HT1080 (cell line): ENCODE results near the gene SMIM27. TPM values are rescaled to one million over a fixed set of nuclear protein-coding genes. Genes with fewer than 3 reads are reported as not detected.
A peak's percentile ranks its signal among the peaks of the same experiment; 100 is the strongest.

ENCODE experiments used
- DNase-seq: peaks from one replicate; pipeline ENCODE4 v3.0.0-alpha.2; 2015; ENCODE audit warnings: low read depth
- total RNA-seq: library from RNA; depleted of rRNA; stranded (reverse); fragments of >200 nt; shearing (Covaris generic); gene quantifications from 2 replicates; pipeline ENCODE4 v1.2.3, GENCODE V29; 2014

The SMIM27 gene
- total RNA-seq, 1 experiment from 2014 or later = 9.2 TPM

DNA sequence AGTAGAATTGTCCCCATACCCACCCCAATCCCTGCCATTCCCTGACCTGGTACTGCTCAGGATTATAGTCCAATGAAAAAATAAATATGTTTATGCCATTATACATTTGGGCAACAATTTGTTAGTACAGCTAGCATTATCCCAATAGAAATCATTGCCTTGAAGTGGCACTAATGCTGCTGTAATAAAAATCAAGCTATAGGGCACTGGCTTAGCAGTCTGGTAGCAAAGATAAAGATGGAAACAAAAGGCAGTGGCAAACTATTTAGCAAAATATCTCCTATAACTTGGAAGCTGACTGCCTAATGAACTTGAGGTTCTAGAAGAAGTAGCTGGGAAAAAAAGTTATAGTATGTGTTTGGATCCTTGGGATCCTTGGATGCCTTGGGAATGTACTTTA is 2.5 kb downstream of the SMIM27 start:
- DNase-seq = no peak

DNA sequence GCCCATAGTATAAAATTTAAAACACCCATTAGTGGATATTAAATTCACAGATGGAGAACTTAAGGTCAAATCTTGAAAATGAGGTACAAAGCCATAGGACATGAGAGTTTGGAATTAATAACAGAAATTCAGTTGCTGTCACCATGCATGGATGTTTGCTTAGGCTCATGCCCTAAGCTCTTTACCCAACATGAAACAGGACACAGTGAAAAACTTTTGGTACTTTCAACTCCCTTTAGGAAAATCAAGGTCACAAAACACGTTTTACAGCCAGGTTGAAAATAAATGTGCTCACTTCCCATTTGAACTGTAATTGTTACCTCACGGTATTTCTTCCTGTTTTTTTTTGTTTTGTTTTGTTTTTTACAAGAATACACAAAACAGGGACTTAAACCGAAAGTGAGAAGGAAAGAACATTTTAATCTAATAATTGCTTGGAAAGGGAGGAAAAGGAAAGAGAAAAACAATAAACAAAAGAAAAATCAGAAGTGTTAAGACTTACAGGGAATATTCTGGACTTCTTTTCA is 6.3 kb downstream of the SMIM27 start:
- no peak for DNase-seq

DNA sequence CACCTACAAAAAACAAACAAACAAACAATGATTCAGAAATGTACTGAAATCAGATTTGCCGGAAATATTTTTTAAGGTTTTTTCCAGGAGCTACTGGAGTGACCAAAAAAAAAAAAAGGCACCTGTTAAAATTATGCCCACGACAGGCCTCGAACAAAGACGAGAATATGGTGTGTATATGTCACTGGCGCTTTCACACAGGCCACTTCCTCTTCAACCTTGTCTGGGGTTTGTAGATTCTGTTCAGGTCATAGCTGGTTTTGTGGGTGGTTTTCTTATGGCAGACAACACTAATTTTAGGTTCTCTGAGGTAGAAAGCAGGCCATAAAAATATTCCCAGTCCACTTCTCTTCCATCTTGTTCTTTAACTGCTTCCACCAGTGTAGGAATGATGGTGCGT is 13.8 kb downstream of the SMIM27 start:
- no peak for DNase-seq

DNA sequence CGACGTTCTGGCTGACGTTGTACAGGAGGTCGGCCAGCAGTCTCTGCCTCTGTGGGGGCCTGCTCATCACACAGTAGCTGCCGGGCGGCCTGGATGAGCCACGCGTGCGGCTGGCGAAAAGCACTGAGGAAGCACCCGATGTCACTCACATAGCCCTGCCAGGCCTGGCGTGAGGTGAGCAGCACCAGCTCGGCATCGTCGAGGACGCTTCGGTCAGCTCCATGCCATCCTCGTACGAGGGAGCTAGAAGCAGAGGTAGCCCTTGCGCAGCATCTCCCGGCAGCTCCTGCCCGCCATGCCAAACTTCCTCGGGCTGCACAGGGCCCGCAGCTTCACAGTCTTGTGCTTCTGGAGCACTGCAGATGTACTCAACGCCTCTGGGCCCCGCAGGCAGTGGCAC is 14.6 kb downstream of the SMIM27 start:
- DNase-seq = no peak

DNA sequence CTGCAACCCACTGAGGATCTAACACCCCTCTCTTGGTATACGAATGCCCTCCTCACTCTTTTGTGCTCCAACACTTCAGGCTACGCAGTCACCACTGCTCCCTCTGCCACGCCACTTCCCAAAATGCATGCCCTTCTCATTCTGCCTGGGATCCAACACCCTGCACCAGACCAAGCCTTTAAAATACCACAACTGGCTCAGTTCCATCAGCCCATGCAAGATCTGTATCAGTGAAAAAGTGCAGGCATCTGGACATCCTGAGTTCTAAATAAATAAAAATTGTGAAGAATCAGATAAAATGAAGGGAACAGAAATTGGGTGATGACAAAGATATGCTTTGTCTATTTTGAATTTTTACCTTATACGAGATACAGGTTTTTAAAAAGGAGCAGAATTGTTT is 18.1 kb downstream of the SMIM27 start:
- DNase-seq = no peak

DNA sequence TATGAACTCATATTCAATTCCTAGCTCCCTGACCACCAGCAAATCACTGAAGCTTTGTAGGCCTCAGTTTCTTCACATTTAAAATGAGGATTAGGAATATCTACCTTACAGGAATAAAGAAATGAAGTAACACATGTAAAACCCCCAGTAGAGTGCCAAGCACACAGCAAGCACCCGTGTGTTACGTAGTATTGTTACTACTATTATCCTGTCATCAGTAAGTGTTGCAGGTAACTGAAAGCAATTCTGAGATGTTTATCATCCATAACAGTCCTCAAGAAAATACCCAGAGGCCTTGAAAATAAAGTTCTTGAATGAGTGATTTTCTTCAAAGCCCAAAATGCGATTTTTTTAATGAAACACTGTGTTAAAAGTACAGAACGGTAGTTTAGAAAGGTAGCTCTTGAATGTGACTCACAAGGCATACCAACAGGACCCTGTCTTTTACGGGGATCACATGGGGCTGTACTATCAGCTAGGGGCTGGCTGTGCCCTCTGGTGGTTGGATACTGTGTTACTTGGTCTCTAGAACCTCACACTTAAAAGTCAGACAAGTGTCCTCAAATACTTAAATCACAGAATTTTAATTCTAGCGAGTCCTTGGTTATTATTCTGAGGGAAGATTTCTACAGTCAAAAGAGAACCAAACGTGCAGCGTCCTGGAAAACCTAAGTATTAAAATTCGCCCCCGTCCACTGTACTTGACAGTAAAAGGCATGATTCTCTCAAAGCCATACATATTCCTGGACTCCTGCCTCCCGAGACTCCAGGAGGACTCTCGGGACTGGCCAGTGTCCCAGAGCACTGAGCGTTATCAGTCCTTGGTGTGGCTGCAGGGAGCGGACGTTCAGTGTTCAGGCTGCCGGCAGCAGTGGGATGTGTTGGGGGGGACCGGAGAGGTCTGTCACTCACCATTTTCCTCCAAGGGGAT is 20.1 kb downstream of the SMIM27 start:
- peak; percentile 74 for DNase-seq

DNA sequence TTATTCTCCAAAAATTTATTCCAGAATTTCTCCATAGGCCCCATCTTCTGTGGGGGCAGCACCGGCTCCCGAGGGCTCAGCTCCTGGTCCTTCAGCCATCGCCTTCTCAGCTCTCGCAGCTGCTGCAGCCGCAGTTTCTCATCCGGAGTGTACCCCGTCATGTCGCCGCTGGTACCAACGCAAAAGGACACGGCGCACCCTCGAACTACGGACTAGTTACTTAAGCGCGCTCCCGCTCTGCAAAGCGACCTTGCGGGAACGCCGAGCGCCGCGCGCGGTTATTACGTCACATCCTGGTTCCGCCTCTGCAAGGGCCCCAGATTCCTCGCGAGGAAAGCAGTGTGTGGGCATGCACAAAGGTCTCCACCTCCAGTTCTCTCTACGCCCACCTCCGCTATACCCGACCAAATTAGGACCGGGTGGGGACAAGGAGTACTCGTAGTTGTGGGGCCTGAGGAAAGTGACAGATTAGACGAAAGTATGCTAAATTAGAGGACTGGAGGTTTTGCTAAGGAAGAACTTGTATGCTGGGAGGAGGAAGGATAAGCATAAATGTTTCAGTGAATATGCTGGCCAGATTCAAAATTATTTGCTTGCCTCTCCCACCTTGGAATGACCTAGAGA is 20.9 kb downstream of the SMIM27 start, which contains the start of gene NDUFB6:
NDUFB6 (minus strand) TSS at position 260 of the 624 bp plus-strand sequence; CDS start at position 161, 99 bp downstream.
- DNase-seq = peak; percentile 92

DNA sequence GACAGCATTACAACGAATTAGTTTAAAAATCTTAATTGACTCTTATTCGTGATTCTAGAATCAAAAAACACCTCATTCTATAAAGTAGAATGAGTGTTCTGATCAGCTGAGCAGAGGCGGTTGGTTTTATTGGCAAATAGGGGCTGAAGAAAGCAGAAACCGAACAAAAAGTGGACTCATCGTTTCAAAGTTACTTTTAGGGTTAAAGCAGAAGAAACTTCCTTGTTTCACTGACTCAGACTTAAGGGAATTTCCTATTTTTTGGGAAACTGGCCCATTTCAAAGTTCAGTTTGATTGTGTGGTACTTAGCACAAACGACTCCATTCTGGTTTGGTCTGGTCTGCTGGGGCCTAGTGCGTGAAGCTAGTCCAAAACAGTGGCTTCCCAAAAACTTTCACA is 21.7 kb downstream of the SMIM27 start:
- no peak for DNase-seq

DNA sequence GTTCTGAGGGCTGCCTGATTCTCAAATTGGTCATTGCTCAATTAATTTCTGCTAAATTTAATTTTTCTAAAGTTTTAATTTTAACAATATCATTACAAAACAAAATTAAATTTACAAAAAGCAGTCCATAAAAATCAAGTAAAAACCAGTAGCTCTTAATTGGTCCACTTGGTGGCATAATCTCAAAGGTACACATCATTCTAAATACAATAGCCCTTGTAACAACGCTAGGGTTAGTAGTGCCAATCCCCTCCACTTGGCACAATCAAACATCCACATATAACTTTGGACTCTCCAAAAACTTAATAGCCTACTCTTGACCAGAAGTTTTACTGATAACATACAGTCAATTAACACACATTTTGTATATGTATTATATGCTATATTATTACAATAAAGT is 22.7 kb downstream of the SMIM27 start:
- DNase-seq = no peak

DNA sequence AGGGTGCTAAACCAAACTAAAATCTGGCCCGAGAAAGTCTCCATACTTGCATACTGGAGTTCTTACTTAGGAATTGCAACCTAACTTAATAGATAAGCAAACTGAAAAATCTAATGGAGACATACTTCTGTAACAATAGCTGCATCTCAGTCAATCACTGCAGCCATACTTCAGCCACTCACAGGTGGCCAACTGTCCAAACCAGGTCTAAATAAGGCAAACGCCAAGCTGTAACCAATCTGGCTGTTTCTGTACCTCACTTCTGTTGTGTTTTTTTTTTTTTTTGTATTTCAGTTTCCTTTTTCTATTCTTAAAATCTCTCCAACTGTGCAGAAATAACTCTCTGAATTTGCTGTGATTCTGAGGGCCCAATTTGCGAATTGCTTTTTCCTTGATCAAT is 25.2 kb downstream of the SMIM27 start:
- DNase-seq = no peak

DNA sequence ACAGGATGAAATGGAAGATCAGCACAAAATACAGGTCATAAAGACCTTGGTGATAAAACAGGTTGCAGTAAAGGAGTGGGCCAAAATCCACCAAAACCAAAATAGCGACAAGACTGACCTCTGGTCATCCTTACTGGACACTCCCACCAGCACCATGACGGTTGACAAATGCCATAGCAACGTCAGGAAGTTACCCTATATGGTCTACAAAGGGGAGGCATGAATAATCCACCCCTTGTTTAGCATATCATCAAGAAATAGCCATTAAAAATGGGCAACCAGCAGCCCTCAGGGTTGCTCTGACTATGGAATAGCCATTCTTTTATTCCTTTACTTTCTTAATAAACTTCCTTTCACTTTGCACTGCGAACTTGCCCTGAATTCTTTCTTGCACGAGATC is 26.8 kb downstream of the SMIM27 start:
- DNase-seq = no peak

DNA sequence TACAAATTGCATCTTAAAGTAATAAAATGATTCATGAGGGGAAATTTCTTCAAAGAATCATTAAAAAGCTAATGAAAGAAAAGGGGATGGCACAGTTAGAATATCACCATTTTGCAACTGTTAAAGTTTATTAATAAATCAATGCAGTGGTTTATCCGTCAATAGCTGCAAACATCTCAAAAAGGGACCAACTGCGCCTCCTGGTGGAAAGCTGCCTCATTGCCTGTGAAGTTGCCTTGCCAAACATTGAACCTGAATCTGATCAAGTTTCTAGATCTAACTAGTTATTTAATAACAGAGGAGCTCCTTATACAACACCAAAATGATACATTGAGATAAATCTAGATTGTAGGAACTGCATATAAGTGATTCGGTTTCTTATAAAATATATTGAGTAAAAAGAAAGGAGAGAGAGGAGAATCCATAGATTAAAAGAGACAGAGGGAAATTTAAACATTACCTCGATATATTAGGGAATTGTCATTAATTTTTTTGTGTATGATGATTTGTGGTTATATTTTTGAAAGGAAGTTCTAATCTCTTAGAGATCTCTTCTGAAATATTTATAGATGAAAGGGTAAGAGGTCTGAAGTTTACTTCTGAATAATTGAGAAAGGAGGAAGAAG is 27.7 kb downstream of the SMIM27 start:
- peak; percentile 30 for DNase-seq

DNA sequence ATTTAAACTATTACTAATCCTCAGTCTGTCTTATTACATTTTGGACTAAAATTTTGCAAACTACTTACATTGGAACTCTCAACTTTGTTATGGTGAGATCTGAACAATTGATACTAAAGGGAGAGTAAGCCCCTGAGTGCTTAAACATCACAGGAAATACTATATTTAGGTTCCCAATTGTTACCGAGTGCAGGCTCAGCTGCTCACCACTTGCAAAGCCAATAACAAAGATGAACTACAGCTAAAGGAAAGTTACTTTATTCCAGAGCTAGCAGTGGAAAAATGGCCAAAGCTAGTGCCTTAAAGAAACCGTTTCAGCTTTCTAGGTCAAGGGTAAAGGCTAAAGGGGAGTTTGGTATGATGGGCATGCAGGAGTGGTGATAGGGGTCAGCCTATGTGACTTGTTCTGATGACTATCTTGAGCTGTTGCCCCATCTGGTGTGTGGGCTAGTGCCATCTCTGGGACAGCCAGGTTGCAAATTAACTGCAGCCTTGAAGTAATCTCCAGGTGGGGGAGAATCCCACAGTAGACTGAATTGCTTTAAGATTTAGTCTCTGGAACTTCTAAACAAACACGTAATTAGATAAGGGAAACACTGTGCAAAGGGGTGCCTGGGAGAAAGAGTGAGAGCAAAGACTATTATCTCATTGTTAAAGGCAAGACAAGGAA is 28.6 kb downstream of the SMIM27 start:
- DNase-seq = no peak

DNA sequence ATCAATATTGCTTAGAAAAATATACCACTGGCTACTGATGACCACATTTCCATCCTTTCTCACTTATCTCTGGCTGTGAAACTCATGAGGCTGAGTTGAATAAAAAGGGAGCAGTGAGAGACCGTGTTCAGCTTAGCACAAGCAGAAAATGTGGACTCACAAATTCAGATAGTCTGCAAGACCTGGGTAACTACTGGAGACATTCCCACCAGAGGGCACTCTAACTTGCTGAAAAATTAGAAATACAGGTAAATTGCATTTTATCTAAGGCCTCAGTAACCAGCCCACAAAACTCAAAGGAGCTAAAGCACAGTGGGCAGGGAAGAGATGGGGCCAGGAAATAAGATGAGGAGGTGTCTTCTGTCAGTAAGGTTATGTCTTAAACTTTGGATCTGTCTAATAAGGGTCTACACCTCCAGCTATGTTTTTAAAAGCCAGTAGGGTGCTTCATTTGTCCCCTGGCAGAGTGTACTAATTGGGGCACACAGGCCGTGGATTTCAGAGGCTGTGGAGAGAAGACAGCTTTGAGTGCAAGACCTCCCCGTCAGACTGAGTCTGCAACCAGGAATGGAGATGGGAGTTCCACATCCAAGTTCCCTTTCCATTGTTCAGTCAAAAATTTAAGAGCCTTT is 29.5 kb downstream of the SMIM27 start:
- peak; percentile 63 for DNase-seq

DNA sequence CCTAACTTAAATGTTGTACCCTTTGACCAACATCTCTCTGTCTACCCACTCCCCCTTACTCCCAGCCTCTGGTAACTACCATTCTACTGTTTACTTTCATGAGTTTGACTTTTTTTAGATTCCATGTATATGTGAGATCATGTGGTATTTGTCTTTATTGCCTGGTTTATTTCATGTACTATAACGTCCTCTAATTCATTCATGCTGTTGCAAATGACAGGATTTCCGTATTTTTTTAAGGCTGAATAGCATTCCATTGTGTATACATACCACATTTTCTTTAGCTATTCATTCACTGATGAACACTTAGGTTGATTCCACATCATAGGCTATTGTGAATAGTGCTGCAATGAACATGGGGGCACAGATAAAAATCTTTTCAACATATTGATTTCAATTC is 32.7 kb downstream of the SMIM27 start:
- peak; percentile 27 for DNase-seq

DNA sequence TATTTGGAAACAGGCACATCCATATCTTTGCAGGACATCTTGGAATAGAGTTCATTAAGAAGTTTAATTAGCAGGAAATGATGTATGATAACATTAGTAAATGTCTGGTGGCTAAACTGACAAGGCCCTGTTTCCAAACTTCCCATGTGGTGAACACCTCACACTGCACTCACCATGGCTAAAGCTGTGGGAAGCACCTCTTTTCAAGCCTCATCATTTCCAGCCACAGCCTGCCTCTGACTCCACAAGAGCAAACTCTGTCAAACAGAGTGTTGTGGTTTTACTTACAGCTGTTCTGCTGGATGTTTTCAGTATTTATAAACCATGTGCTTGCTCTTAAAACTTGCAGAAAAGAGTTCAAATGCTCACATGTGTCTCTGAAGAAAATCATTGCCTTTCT is 35.8 kb downstream of the SMIM27 start:
- DNase-seq = peak; percentile 39

DNA sequence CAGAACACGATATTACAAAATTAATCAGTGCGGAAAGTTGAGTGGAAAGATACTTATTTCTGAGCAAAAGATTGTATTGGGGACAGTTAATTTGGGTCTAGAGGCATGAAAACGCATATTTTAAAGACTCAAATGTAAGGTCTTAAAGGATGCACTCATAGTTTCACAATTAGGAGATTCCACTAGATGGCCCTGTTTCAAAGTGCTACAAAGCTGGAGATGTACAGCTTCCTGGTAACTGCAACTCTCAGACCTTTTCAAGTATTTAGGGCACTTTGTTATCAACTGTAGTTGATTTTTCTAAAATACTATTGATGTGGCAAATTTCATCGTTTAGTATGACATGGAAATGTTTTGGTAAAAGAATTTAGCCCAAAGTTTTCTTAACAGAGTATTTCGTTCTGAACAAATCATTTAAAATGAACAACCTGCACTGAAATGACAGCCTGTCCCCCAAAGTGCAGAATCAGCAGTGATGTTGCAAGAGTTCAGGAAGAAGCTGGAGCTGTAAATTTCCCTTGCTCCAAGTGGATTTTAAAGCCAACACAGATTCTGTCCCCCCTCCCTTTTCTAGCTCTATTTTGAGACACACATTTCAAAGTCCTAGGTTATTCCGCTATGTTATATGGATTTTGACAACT is 37.1 kb downstream of the SMIM27 start:
- peak; percentile 58 for DNase-seq

DNA sequence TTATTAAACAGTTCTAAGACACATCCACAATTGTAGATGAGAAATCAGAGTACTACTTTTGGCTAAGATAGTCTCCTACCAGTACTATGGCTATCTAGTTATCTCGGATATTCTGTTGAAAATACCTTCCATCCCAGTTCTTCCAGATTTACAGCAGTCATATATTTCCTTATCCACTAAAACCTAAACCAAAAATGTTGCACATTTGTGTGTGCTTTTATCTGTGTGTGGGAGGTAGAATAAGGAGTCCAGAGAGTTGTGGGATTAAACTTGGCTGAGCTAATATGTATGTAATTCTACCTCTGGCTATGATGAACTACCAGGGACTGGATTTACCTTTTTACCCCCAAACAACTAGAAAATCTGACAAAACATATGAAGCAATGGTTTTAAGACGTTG is 38.3 kb downstream of the SMIM27 start:
- no peak for DNase-seq

DNA sequence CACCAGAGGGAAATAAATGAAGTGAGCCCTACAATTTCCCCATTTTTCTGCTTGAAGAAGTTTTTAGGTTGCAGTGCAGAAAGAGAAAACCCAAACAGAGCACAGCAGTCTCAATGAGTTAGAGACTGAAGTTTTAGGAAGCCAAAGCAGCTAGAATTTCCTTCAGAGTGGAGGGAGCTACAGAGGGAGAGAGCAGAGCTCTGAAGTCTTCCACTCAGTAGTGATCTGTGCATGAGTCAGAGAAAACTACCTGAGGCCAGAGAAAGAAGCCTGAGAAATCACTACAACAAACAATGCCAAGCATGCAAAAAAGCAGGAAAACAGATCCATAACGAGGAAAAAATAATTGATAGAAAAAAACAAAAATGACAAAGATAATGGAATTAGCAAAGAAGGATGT is 38.8 kb downstream of the SMIM27 start:
- peak; percentile 66 for DNase-seq

DNA sequence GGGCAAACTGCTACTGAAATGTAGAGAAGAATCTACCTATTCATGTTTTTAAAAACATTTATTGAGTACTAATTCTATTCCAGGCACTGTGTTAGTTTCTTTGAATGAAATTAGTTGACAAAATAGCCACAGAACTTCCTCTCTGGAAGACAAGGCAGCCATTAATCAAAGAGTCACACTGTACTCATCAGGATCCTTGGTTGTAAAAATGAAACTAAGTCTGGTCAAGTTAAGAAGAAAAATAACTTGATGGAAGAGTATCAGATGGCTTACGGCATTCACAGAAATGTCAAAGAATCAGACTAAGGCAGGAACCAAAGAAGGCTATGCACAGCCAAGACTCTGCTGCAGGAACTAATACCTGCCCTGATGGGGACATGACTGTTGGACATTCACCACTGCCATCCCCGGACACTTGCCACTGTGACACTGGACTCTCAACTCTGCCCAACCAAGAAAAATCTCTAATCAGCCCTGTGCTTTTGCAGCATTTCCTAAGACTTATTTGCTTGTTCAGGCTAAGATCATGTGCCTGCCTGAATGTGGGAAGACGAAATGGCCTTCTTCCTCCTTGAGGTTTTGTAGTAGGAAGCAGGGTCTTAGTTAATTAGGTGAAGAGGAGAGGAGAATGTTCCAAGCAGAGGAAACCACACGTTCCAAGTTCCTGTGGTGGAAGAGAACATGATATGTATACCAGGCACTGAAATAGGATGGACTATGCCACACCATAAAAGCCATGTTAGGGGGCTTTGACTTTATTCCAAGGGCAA is 44.2 kb downstream of the SMIM27 start:
- no peak for DNase-seq
